Measurements from ENCODE around the gene GUCA2B. TPM values are rescaled to one million over a fixed set of nuclear protein-coding genes. Genes with fewer than 3 reads are reported as not detected.

The GUCA2B gene
- not detected in 2 replicates for total RNA-seq

DNA sequence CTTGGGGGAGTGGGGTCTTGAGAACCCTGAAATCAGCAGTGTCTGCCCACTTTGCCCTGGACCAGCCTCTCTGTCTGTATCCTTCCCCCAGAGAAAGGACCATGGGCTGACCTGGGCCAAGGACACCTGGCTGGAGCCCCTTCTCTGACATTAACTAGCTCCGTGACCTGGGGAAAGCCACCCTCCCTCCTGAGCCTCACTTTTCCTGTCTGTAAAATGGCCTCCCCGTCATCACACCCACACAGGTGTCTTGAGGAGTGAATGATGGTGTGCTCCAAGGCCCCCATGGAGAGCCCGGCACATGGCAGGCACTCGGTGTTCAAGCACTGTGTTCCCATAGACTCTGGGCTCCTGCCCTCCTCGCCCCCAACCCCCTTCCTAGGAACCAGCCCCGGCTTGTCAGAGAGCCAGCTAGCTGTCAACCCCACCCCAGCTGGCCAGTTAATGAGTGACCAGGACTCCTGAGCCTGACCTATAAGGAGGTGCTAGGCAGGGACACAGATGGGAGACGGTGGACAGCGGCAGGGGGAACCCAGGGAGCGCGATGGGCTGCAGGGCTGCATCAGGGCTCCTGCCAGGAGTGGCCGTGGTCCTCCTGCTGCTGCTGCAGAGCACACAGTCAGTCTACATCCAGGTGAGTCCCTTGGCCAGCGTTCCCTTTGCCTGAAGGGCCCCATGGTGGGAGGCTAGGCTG is at the start of gene GUCA2B:
TSS of gene GUCA2B (plus strand) at position 504 of the 694 bp plus-strand sequence. CDS start at position 545, 41 bp downstream.

DNA sequence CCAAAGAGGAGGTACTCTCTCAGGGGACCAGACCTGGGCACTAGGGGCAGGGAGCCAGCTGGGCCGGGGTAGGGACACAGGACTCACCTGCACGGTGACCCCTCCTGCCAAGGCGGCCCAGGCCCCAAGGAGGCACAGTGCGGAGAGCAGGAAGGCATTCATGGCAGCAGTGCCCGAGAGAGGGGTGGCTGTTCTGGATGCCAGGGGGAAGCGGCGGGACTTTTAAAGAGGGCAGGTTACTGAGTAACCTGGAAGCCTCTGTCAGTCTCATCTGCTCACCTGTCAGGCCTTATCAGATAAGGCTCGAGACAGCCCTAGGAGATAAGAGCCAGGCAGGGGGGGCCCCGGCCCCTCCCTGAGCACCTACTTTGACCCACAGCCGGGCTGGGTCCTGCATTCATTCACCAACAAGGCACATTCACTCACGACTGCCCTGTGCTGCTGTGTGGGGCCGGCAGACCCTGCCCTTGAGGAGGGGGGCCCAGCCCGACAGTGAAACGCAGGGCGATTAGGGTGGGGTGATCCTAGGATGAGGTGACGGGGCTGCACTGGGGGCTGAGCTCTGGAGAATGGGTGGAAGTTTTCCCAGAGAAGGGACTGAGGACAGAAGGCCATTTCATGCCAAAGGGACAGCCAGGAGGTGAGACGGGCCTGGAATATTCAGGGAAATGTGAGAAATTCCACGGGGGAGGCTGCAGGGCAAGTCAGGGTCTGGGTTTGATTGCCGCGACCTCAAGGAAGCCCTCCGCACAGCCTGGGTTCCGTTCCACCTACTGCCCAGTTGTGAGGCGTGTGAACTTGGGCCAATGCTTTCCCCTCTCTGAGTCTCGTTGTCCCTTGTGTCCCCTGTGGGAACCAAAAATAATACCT is 11.6 kb downstream of the GUCA2B start, which contains the start of gene GUCA2A:
TSS of gene GUCA2A (minus strand) at position 195 of the 870 bp plus-strand sequence. CDS start at position 162, 33 bp downstream.

Other genes with a start within 250 kb of the GUCA2B start
- 1.0 and 1.2 TPM in 2 replicates for gene HIVEP3, start 234.5 kb upstream of the GUCA2B start, total RNA-seq
- not detected in 2 replicates for gene GUCA2A, start 11.3 kb downstream of the GUCA2B start, total RNA-seq
- gene FOXJ3, start 181.8 kb downstream of the GUCA2B start, total RNA-seq, result 45.4 and 47.7 TPM in 2 replicates
- gene RIMKLA, start 227.4 kb downstream of the GUCA2B start, total RNA-seq, result 0.11 and 0.13 TPM in 2 replicates

Measured in articular chondrocyte of knee joint (primary cell).